ENCODE data around the gene GDF15.

DNA sequence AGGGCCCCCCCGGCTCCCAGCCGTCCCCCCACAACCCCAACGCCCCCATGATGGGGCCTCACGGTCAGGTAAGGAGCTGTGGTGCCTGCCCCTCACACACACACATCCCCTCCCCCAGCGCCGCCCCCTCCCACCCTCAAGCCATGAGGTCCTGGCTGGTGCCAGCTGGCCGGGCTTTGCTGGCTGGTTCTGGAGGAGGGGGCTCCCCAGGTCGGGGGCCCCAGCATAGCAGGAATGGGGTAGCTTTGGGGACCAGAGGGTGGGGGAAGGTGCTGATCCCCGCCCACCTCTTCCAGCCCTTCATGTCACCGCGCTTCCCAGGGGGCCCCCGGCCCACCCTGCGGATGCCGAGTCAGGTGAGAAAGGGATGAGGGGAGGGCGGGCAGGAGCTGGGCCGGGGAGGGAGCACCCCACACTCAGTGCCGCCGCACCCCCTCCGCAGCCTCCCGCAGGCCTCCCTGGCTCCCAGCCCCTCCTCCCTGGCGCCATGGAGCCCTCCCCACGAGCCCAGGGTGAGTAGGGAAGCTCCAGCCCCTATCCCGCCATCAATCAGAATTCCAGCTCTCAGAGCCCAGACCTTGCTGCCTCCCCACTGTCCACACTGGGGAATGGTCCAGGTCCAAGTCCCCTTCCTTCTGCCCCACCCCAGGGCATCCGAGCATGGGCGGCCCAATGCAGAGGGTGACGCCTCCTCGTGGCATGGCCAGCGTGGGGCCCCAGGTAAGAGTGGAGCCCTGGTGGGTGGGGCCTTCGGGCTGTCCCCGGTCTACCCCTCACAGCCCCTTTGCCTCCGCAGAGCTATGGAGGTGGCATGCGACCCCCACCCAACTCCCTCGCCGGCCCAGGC, 45.6 kb downstream of the GDF15 start:
- TF ChIP-seq, protein P1, sequence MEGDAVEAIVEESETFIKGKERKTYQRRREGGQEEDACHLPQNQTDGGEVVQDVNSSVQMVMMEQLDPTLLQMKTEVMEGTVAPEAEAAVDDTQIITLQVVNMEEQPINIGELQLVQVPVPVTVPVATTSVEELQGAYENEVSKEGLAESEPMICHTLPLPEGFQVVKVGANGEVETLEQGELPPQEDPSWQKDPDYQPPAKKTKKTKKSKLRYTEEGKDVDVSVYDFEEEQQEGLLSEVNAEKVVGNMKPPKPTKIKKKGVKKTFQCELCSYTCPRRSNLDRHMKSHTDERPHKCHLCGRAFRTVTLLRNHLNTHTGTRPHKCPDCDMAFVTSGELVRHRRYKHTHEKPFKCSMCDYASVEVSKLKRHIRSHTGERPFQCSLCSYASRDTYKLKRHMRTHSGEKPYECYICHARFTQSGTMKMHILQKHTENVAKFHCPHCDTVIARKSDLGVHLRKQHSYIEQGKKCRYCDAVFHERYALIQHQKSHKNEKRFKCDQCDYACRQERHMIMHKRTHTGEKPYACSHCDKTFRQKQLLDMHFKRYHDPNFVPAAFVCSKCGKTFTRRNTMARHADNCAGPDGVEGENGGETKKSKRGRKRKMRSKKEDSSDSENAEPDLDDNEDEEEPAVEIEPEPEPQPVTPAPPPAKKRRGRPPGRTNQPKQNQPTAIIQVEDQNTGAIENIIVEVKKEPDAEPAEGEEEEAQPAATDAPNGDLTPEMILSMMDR (conservative IDR thresholded peaks at IDR 0.05), result no peak
- no peak for TF ChIP-seq EZH2 (IDR thresholded peaks at IDR 0.05; ENCODE audit: low read depth)

Measured in PC-9 (cell line).